CD8-positive, alpha-beta memory T cell (primary cell): ENCODE data around the gene ZNF536. TPM values are rescaled to one million over a fixed set of nuclear protein-coding genes. Genes with fewer than 3 reads are reported as not detected.

Experiments
- CTCF ChIA-PET: fragments of 350-600 bp; sonication (Branson Sonifier 250); formaldehyde crosslinking; loops from one replicate; lab custom pipeline; 2021; ENCODE audit warnings: antibody characterized with exemption; lab: Charles Lee
- POLR2A ChIA-PET: fragments of 350-600 bp; sonication (Branson Sonifier 250); formaldehyde crosslinking; loops from one replicate; lab custom pipeline; 2021; ENCODE audit warnings: antibody characterized with exemption; lab: Charles Lee
- DNase-seq, 5 donors: peaks; one replicate each; pipeline versions ENCODE4 v3.0.0 to v3.0.0-alpha.2; 2020 to 2022; ENCODE audit warnings: mixed read lengths in 1 of 5
- H3K27ac ChIP-seq: one replicate; pipeline ENCODE4 v1.7.0; 2013; ENCODE audit warnings: low read depth, mild to moderate bottlenecking, low read length, moderate library complexity
- H3K27me3 ChIP-seq: 2 replicates; pipeline ENCODE4 v1.7.0; 2013; ENCODE audit warnings: low read length, mild to moderate bottlenecking; ENCODE audit not compliant: insufficient read depth, poor library complexity, severe bottlenecking
- H3K36me3 ChIP-seq: 2 replicates; pipeline ENCODE4 v1.7.0; 2013; ENCODE audit warnings: mild to moderate bottlenecking, low read length, moderate library complexity; ENCODE audit not compliant: insufficient read depth
- H3K4me1 ChIP-seq: 2 replicates; pipeline ENCODE4 v1.7.0; 2013; ENCODE audit warnings: mild to moderate bottlenecking, low read length, moderate library complexity; ENCODE audit not compliant: insufficient read depth
- H3K4me3 ChIP-seq: 2 replicates; pipeline ENCODE4 v1.7.0; 2013; ENCODE audit warnings: mild to moderate bottlenecking, low read length
- H3K9me3 ChIP-seq: 2 replicates; pipeline ENCODE4 v1.7.0; 2013; ENCODE audit warnings: mild to moderate bottlenecking, low read length
- H3K27ac Mint-ChIP-seq, 8 donors: one replicate each; pipeline ENCODE4 v1.8.0; 2020 to 2021; ENCODE audit warnings: mixed read lengths in 8 of 8, mild to moderate bottlenecking in 6 of 8, inconsistent platforms in 3 of 8, moderate library complexity in 3 of 8
- H3K27me3 Mint-ChIP-seq, 2 donors: one replicate each; pipeline ENCODE4 v1.8.0; 2020 to 2021; ENCODE audit warnings: mixed read lengths in 2 of 2, mild to moderate bottlenecking in 1 of 2, moderate library complexity in 1 of 2
- H3K36me3 Mint-ChIP-seq, 3 donors: one replicate each; pipeline ENCODE4 v1.8.0; 2020 to 2021; ENCODE audit warnings: mixed read lengths in 3 of 3, inconsistent platforms in 1 of 3, mild to moderate bottlenecking in 1 of 3
- H3K4me1 Mint-ChIP-seq, 3 donors: one replicate each; pipeline ENCODE4 v1.8.0; 2020 to 2021; ENCODE audit warnings: mixed read lengths in 3 of 3, inconsistent platforms in 1 of 3, mild to moderate bottlenecking in 1 of 3
- H3K4me3 Mint-ChIP-seq, 7 donors: one replicate each; pipeline ENCODE4 v1.8.0; 2020 to 2021; ENCODE audit warnings: mixed read lengths in 7 of 7, mild to moderate bottlenecking in 6 of 7, moderate library complexity in 4 of 7, inconsistent platforms in 2 of 7
- H3K9me3 Mint-ChIP-seq, 5 donors: one replicate each; pipeline ENCODE4 v1.8.0; 2020 to 2022; ENCODE audit warnings: mixed read lengths in 5 of 5, mild to moderate bottlenecking in 3 of 5, moderate library complexity in 2 of 5, inconsistent platforms in 1 of 5
- polyA plus RNA-seq: library from polyadenylated mRNA; unstranded; fragments of 300-500 nt; fragmentation: Illumina TruSeq; gene quantifications from one replicate; pipeline ENCODE4 v1.2.3, GENCODE V29; 2021
- total RNA-seq, 2 experiments: library from RNA; stranded (reverse); gene quantifications; one replicate each; pipeline ENCODE4 v1.2.3, GENCODE V29; 2021

The ZNF536 gene
- total and polyA plus RNA-seq, 3 experiments from 2014 or later: not detected

DNA sequence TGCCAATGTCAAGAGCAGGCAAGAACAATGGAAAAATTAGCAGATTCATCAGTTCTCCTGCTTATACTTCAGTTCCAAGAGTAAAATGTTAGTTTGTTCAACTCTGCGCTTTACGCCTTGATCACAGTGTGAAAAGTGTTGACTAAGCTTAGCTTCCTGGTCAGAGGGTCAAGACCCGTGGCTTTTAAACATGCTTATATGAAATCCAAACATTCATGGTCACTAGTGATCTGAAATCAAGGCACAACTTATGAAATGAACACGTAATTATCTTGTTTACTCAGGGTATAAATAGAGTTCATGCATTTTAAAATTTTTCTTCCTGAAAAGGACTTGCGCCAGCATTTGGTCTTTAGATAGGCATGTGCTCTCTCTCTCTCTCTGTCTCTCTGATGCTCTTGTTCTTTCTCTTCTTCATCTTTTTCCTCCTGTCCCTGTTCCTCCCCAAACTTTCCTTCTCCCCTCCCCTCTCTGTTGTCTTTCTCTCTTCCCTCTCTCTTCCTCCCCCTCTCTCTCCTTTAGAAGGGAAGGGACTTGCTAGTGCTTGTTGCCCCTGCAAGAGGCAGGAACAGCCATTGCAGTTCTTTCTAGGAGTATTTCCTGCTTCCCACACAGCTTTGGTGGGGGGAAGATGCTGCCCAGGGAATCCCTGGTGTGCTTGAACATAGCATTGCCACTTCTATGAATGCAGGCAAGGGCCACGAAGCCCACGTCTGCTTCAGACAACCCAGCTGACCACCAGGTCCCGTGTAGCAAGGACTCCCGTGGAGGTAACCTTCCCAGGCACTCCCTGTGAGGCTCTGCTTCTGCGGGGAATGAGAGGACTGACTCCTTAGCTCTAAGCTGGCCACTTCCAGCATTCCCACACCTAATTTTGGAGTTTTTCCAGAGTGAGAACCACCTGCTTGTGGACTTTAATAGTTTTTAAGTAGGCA is 7.1 kb upstream of the ZNF536 start:
- DNase-seq: no peak
- ChIA-PET CTCF (no interaction called here), POLR2A (no interaction called here)
- Mint-ChIP-seq H3K27me3 (peaks cover 1 to 8% of the 10 kb centered on the region in 2 donors), H3K27ac (no peak overlapping the region), H3K4me1 (no peaks in the 10 kb centered on the region), H3K4me3 (no peak overlapping the region), H3K36me3 (no peaks in the 10 kb centered on the region), H3K9me3 (peaks cover 0 to 2% (median 0%) of the 10 kb centered on the region in 5 donors)
- Histone ChIP-seq H3K27me3 (no peaks in the 10 kb centered on the region), H3K27ac (no peak overlapping the region), H3K9me3 (no peaks in the 10 kb centered on the region), H3K4me1 (no peaks in the 10 kb centered on the region), H3K36me3 (no peaks in the 10 kb centered on the region), H3K4me3 (no peak overlapping the region)

GRCh38 chr19:30366282-30366681 is 5.9 kb upstream of the ZNF536 start:
- H3K9me3 ChIP-seq: no peaks in the 10 kb centered on the region
- H3K27me3 Mint-ChIP-seq: no peaks in the 10 kb centered on the region
- peaks cover 0 to 2% (median 0%) of the 10 kb centered on the region in 5 donors for H3K9me3 Mint-ChIP-seq
- H3K36me3 ChIP-seq: no peaks in the 10 kb centered on the region
- CTCF ChIA-PET: no interaction called here
- no peaks in the 10 kb centered on the region for H3K4me1 Mint-ChIP-seq
- H3K27ac ChIP-seq: no peak overlapping the region
- H3K27ac Mint-ChIP-seq: no peak overlapping the region
- POLR2A ChIA-PET: no interaction called here
- no peak overlapping the region for H3K4me3 ChIP-seq
- H3K4me1 ChIP-seq: no peaks in the 10 kb centered on the region
- no peak for DNase-seq
- H3K4me3 Mint-ChIP-seq: no peak overlapping the region
- H3K27me3 ChIP-seq: no peaks in the 10 kb centered on the region
- no peaks in the 10 kb centered on the region for H3K36me3 Mint-ChIP-seq

DNA sequence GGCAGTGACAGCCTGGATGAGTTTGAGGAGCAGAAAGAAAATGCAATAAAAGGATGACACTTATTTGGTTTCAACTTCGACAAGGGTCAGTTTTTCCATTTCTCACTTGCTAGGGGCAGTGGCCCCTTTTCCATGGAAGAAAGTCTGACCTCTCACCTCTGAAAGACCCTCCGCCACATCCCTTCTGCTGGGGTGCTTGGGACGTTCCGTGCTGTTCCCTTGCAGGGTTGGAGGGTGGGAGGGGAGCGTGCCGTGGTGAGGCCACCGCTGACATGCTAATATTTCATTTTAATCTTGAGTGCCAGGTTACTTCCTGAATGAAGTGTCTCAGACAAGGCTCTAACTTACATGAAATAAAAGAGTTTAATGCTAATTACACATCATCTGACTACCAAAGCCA is 5.2 kb upstream of the ZNF536 start:
- Histone ChIP-seq H3K27me3 (no peaks in the 10 kb centered on the region), H3K4me3 (no peak overlapping the region), H3K36me3 (no peaks in the 10 kb centered on the region), H3K27ac (no peak overlapping the region), H3K9me3 (no peaks in the 10 kb centered on the region), H3K4me1 (no peaks in the 10 kb centered on the region)
- ChIA-PET POLR2A (no interaction called here), CTCF (no interaction called here)
- Mint-ChIP-seq H3K4me3 (no peak overlapping the region), H3K27ac (no peak overlapping the region), H3K36me3 (no peaks in the 10 kb centered on the region), H3K27me3 (peaks cover 2% of the 10 kb centered on the region in 2 donors), H3K4me1 (no peaks in the 10 kb centered on the region), H3K9me3 (peaks cover 0 to 2% (median 0%) of the 10 kb centered on the region in 5 donors)
- no peak for DNase-seq

DNA sequence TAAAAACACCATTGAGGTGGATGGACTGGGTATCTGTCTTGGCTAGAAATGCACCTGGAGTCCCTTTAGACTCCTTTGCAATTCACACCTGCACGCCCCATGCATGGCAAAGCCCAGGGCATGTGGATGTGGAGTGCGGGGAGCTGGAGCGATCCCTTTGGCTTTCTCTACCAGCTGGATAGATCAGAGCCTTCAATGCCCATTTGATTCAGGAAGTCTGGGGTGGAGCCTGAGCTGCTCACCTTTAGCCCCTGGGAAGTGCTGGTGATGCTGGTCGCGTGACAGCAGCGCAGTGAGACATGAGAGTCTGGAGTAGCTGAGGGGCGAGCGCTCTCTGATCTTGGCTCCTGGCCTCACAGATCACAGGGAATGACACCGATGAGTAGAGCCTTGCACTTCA is 4.8 kb upstream of the ZNF536 start:
- Mint-ChIP-seq H3K27ac (no peak overlapping the region), H3K9me3 (peaks cover 0 to 2% (median 0%) of the 10 kb centered on the region in 5 donors), H3K27me3 (peaks cover 3% of the 10 kb centered on the region in 2 donors), H3K4me3 (no peak overlapping the region), H3K36me3 (no peaks in the 10 kb centered on the region), H3K4me1 (no peaks in the 10 kb centered on the region)
- H3K36me3 ChIP-seq: no peaks in the 10 kb centered on the region
- H3K4me3 ChIP-seq: no peak overlapping the region
- no peaks in the 10 kb centered on the region for H3K9me3 ChIP-seq
- DNase-seq: no peak
- H3K4me1 ChIP-seq: no peaks in the 10 kb centered on the region
- POLR2A ChIA-PET: no interaction called here
- CTCF ChIA-PET: no interaction called here
- no peaks in the 10 kb centered on the region for H3K27me3 ChIP-seq
- H3K27ac ChIP-seq: no peak overlapping the region

- Mint-ChIP-seq H3K9me3 (peaks cover 0 to 2% (median 0%) of the 10 kb centered on the region in 5 donors), H3K36me3 (no peaks in the 10 kb centered on the region), H3K27ac (no peak overlapping the region), H3K27me3 (peaks cover 6 to 18% of the 10 kb centered on the region in 2 donors), H3K4me1 (no peaks in the 10 kb centered on the region), H3K4me3 (no peak overlapping the region)
- Histone ChIP-seq H3K4me1 (no peaks in the 10 kb centered on the region), H3K9me3 (no peaks in the 10 kb centered on the region), H3K4me3 (no peak overlapping the region), H3K36me3 (no peaks in the 10 kb centered on the region), H3K27me3 (no peaks in the 10 kb centered on the region), H3K27ac (no peak overlapping the region)
- DNase-seq: no peak
- CTCF ChIA-PET: no interaction called here
- POLR2A ChIA-PET: no interaction called here
Observed at GRCh38 chr19:30369833-30370232, 2.4 kb upstream of the ZNF536 start.

DNA sequence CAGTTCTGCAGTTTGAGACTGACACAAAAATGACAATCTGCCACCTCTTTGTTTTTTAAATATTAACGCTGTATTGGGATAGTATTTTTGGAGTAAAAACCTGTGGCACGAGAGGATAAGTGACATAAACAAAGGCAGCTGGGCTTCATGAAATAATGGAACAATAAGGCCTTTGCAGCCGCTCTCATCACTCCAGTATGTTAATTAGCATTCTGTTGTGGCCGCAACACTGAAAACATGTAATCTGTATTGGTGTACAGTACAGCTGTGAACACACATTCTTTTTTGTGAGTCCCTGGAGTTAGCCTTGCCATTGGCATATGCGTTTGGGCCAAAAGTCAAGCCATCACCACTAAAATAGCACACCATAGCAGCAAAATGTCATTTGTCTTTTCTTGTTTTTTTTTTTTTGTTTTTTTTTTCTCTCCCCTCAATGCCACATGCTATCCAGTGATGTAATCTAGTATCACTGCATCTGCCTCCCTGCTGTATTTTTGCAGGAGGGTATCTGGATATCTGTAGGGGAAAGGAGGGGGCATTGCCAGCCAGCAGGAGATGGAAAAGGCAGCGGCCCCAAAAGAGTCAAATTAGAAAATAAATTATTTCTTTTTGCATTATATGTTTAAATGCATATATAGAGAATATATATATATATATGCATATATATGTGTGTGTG is 885 bp upstream of the ZNF536 start:
- H3K27ac ChIP-seq: no peak overlapping the region
- no peaks in the 10 kb centered on the region for H3K4me1 ChIP-seq
- Mint-ChIP-seq H3K27ac (no peak overlapping the region), H3K9me3 (peaks cover 0 to 4% (median 0%) of the 10 kb centered on the region in 5 donors), H3K27me3 (peaks cover 13 to 28% of the 10 kb centered on the region in 2 donors), H3K4me3 (no peak overlapping the region), H3K4me1 (peaks cover 0 to 5% (median 0%) of the 10 kb centered on the region in 3 donors), H3K36me3 (peaks cover 0 to 2% (median 0%) of the 10 kb centered on the region in 3 donors)
- DNase-seq: no peak
- H3K4me3 ChIP-seq: no peak overlapping the region
- ChIA-PET POLR2A (no interaction called here), CTCF (no interaction called here)
- H3K9me3 ChIP-seq: no peaks in the 10 kb centered on the region
- H3K27me3 ChIP-seq: no peaks in the 10 kb centered on the region
- no peaks in the 10 kb centered on the region for H3K36me3 ChIP-seq

GRCh38 chr19:30373593-30373992 is 1.4 kb downstream of the ZNF536 start:
- DNase-seq: no peak
- H3K27ac ChIP-seq: no peak overlapping the region
- H3K4me1 ChIP-seq: no peaks in the 10 kb centered on the region
- no peaks in the 10 kb centered on the region for H3K36me3 ChIP-seq
- peaks cover 0 to 2% (median 0%) of the 10 kb centered on the region in 3 donors for H3K36me3 Mint-ChIP-seq
- peaks cover 0 to 5% (median 0%) of the 10 kb centered on the region in 3 donors for H3K4me1 Mint-ChIP-seq
- no peak overlapping the region for H3K4me3 ChIP-seq
- POLR2A ChIA-PET: no interaction called here
- H3K27ac Mint-ChIP-seq: no peak overlapping the region
- no peaks in the 10 kb centered on the region for H3K27me3 ChIP-seq
- H3K27me3 Mint-ChIP-seq: peaks cover 14 to 41% of the 10 kb centered on the region in 2 donors
- peaks cover 0 to 4% (median 0%) of the 10 kb centered on the region in 5 donors for H3K9me3 Mint-ChIP-seq
- H3K9me3 ChIP-seq: no peaks in the 10 kb centered on the region
- H3K4me3 Mint-ChIP-seq: no peak overlapping the region
- CTCF ChIA-PET: no interaction called here

- peaks cover 0 to 2% (median 0%) of the 10 kb centered on the region in 5 donors for H3K9me3 Mint-ChIP-seq
- Histone ChIP-seq H3K4me3 (no peak overlapping the region), H3K9me3 (no peaks in the 10 kb centered on the region), H3K4me1 (no peaks in the 10 kb centered on the region), H3K27me3 (no peaks in the 10 kb centered on the region), H3K36me3 (no peaks in the 10 kb centered on the region), H3K27ac (no peak overlapping the region)
- peaks cover 0 to 2% (median 0%) of the 10 kb centered on the region in 3 donors for H3K36me3 Mint-ChIP-seq
- H3K4me1 Mint-ChIP-seq: peaks cover 0 to 5% (median 0%) of the 10 kb centered on the region in 3 donors
- no peak for DNase-seq
- peaks cover 14 to 41% of the 10 kb centered on the region in 2 donors for H3K27me3 Mint-ChIP-seq
- H3K4me3 Mint-ChIP-seq: no peak overlapping the region
- CTCF ChIA-PET: no interaction called here
- no peak overlapping the region for H3K27ac Mint-ChIP-seq
- POLR2A ChIA-PET: no interaction called here
Observed at GRCh38 chr19:30374539-30374864, 2.3 kb downstream of the ZNF536 start.
